A204.1 (cell line): ENCODE data around the gene PIGC.

Experiments
- FAIRE-seq: peaks from 2 replicates; lab custom pipeline; 2012; peaks lifted over from hg19 to GRCh38; lab: Jason Lieb, UNC

The PIGC gene

GRCh38 chr1:172443666-172444453 is at the start of gene PIGC:
TSS of gene PIGC (minus strand) at chr1:172444069. CDS start at chr1:172442622, 1,447 bp downstream.
- FAIRE-seq = peak; percentile 87

GRCh38 chr1:172492421-172492820 is 48.6 kb upstream of the PIGC start:
- FAIRE-seq = no peak

GRCh38 chr1:172489847-172490246 is 46.0 kb upstream of the PIGC start:
- no peak for FAIRE-seq

- no peak for FAIRE-seq
Measured at GRCh38 chr1:172488393-172488792, 44.5 kb upstream of the PIGC start.

- no peak for FAIRE-seq
Measured at GRCh38 chr1:172487550-172487949, 43.7 kb upstream of the PIGC start.

GRCh38 chr1:172486805-172487454 is 43.1 kb upstream of the PIGC start:
- FAIRE-seq = no peak

- FAIRE-seq = no peak
Measured at GRCh38 chr1:172485626-172486025, 41.8 kb upstream of the PIGC start.

- no peak for FAIRE-seq
Measured at GRCh38 chr1:172484252-172484651, 40.4 kb upstream of the PIGC start.

GRCh38 chr1:172483448-172483847 is 39.6 kb upstream of the PIGC start:
- FAIRE-seq = no peak

- no peak for FAIRE-seq
Measured at GRCh38 chr1:172482044-172482443, 38.2 kb upstream of the PIGC start.

- FAIRE-seq = no peak
Measured at GRCh38 chr1:172480431-172480830, 36.6 kb upstream of the PIGC start.

- no peak for FAIRE-seq
Measured at GRCh38 chr1:172478485-172478884, 34.6 kb upstream of the PIGC start.

- FAIRE-seq = no peak
Measured at GRCh38 chr1:172477741-172478140, 33.9 kb upstream of the PIGC start.

GRCh38 chr1:172477216-172477615 is 33.3 kb upstream of the PIGC start:
- FAIRE-seq = no peak

GRCh38 chr1:172476218-172476811 is 32.4 kb upstream of the PIGC start:
- FAIRE-seq = no peak

GRCh38 chr1:172473842-172474241 is 30.0 kb upstream of the PIGC start:
- FAIRE-seq = no peak

- no peak for FAIRE-seq
Measured at GRCh38 chr1:172473302-172473701, 29.4 kb upstream of the PIGC start.

GRCh38 chr1:172472495-172472894 is 28.6 kb upstream of the PIGC start:
- FAIRE-seq = no peak

GRCh38 chr1:172471666-172472065 is 27.8 kb upstream of the PIGC start:
- no peak for FAIRE-seq

- FAIRE-seq = no peak
Measured at GRCh38 chr1:172470149-172470548, 26.3 kb upstream of the PIGC start.

- no peak for FAIRE-seq
Measured at GRCh38 chr1:172469717-172470116, 25.8 kb upstream of the PIGC start.

GRCh38 chr1:172468296-172468695 is 24.4 kb upstream of the PIGC start:
- FAIRE-seq = no peak

- FAIRE-seq = no peak
Measured at GRCh38 chr1:172467446-172467845, 23.6 kb upstream of the PIGC start.
